ENCODE data around the gene SREBF2.
"Not testable (repeated sequence)": the region's sequence is repeated elsewhere in the genome, so short reads cannot be mapped to it uniquely, and the experiment has no call there.

SREBF2 gene

GRCh38 chr22:41947424-41948080 lies 114.6 kb downstream of the SREBF2 start:
- no peak for DNase-seq (ENCODE audit: low read depth in 2 of 2)

GRCh38 chr22:41948142-41948541 lies 115.2 kb downstream of the SREBF2 start:
- DNase-seq (ENCODE audit: low read depth in 2 of 2): no peak

GRCh38 chr22:41948928-41949296 lies 116.0 kb downstream of the SREBF2 start:
- DNase-seq (ENCODE audit: low read depth in 2 of 2): not testable (repeated sequence)

GRCh38 chr22:41949297-41949965 lies 116.5 kb downstream of the SREBF2 start:
- DNase-seq (ENCODE audit: low read depth in 2 of 2): no peak

- DNase-seq (ENCODE audit: low read depth in 2 of 2): no peak
Observed at GRCh38 chr22:41951898-41952474, 119.1 kb downstream of the SREBF2 start, which contains the start of gene SMIM45. Gene SMIM45 (plus strand): TSS chr22:41952150.

GRCh38 chr22:41952713-41953112 lies 119.8 kb downstream of the SREBF2 start:
- DNase-seq (ENCODE audit: low read depth in 2 of 2): no peak
